ENCODE results near the gene HK2. TPM values are rescaled to one million over a fixed set of nuclear protein-coding genes. Genes with fewer than 3 reads are reported as not detected.
A peak's percentile ranks its signal among the peaks of the same experiment; 100 is the strongest.

The HK2 gene
- total RNA-seq, 2 donors from 2014 or later, result 21.5 to 31.5 TPM

DNA sequence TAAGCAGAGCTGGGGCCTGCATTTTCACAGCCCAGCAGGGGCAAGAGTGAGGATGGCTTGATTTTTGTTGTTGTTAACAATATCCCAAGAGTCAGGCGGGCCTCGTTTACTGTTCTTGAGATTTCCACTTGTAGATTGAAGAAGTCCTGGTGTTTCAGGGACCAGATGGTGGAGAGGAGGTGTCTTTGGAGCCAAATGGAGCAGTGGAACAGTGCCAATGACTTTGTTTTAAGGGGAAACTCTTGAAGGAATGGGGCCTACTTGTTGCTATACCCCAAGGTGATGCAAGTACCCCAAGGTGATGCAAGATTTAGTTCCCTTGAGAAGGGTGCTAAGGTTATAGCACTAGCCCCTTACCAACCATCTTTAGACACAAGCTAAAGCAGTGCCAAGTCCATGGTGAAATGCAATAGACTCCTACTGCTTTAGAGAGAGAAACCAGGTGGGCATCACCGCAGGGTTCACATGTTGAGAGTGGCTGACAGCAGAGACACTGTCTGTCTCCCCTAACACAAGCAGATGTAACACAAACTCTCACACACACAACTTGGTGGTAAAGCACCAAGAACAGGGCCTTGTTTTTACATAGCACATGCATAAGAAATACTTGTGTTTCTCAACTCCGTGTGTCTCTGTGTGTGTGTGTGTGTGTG, 44.0 kb downstream of the HK2 start:
- Histone ChIP-seq H3K4me3 (ENCODE audit: low read length) (no peak overlapping the region), H3K4me1 (ENCODE audit: control insufficient read depth, insufficient read depth, low read length) (no peaks in the 10 kb centered on the region), H3K27ac (ENCODE audit: low read depth, low read length) (no peak overlapping the region), H3K9ac (ENCODE audit: extremely low read depth, low read length, poor library complexity, severe bottlenecking) (no peak overlapping the region), H3K9me3 (ENCODE audit: control insufficient read depth, low read length) (no peaks in the 10 kb centered on the region), H3K27me3 (ENCODE audit: control insufficient read depth, insufficient read depth, low read length, poor library complexity, severe bottlenecking) (no peaks in the 10 kb centered on the region), H3K36me3 (ENCODE audit: control insufficient read depth, insufficient read depth, low read length) (peaks cover 63% of the 10 kb centered on the region)
- Mint-ChIP-seq H3K9me3 (no peaks in the 10 kb centered on the region), H3K36me3 (ENCODE audit: low read depth) (peaks cover 78% of the 10 kb centered on the region), H3K4me1 (no peaks in the 10 kb centered on the region), H3K27me3 (ENCODE audit: insufficient read depth) (no peaks in the 10 kb centered on the region), H3K27ac (no peak overlapping the region), H3K4me3 (no peak overlapping the region)
- WGBS, 2 experiments (ENCODE audit: insufficient coverage in 1 of 2, insufficient read length in 1 of 2), result 90 to 94% methylated on average over 3 to 4 of the region's 4 CpGs
- TF ChIP-seq CTCF (conservative IDR thresholded peaks at IDR 0.05), result no peak
- DNase-seq, result no peak

DNA sequence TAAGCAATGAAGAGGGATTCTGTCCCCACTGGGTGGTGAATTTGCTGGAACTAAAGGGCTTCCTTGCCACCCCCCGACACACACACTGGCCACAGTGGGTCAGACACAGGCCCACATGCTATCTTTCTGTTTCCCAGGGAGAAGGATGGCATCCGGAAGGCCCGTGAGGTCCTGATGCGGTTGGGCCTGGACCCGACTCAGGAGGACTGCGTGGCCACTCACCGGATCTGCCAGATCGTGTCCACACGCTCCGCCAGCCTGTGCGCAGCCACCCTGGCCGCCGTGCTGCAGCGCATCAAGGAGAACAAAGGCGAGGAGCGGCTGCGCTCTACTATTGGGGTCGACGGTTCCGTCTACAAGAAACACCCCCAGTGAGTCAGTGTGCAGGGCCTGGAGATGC, 44.6 kb downstream of the HK2 start:
- 96 to 97% methylated on average over 6 to 20 of the region's 20 CpGs for WGBS, 2 experiments (ENCODE audit: insufficient coverage in 1 of 2, insufficient read length in 1 of 2)
- Mint-ChIP-seq H3K27ac (peak overlapping the region; percentile 30), H3K9me3 (no peaks in the 10 kb centered on the region), H3K36me3 (ENCODE audit: low read depth) (peaks cover 73% of the 10 kb centered on the region), H3K27me3 (ENCODE audit: insufficient read depth) (no peaks in the 10 kb centered on the region), H3K4me3 (no peak overlapping the region), H3K4me1 (no peaks in the 10 kb centered on the region)
- no peak for DNase-seq
- H3K27me3 ChIP-seq (ENCODE audit: control insufficient read depth, insufficient read depth, low read length, poor library complexity, severe bottlenecking), result no peaks in the 10 kb centered on the region
- TF ChIP-seq CTCF (conservative IDR thresholded peaks at IDR 0.05), result no peak
- H3K9me3 ChIP-seq (ENCODE audit: control insufficient read depth, low read length), result no peaks in the 10 kb centered on the region
- H3K9ac ChIP-seq (ENCODE audit: extremely low read depth, low read length, poor library complexity, severe bottlenecking), result no peak overlapping the region
- no peak overlapping the region for H3K27ac ChIP-seq (ENCODE audit: low read depth, low read length)
- H3K4me1 ChIP-seq (ENCODE audit: control insufficient read depth, insufficient read depth, low read length), result no peaks in the 10 kb centered on the region
- no peak overlapping the region for H3K4me3 ChIP-seq (ENCODE audit: low read length)
- peaks cover 65% of the 10 kb centered on the region for H3K36me3 ChIP-seq (ENCODE audit: control insufficient read depth, insufficient read depth, low read length)

GRCh38 chr2:74880054-74880728, 46.3 kb downstream of the HK2 start:
- WGBS, 2 experiments (ENCODE audit: insufficient coverage in 1 of 2, insufficient read length in 1 of 2), result 93 to 94% methylated on average over 20 to 24 of the region's 24 CpGs
- no peak for TF ChIP-seq CTCF (conservative IDR thresholded peaks at IDR 0.05)
- H3K4me3 Mint-ChIP-seq, result no peak overlapping the region
- peaks cover 68% of the 10 kb centered on the region for H3K36me3 Mint-ChIP-seq (ENCODE audit: low read depth)
- Histone ChIP-seq H3K4me1 (ENCODE audit: control insufficient read depth, insufficient read depth, low read length) (no peaks in the 10 kb centered on the region), H3K9ac (ENCODE audit: extremely low read depth, low read length, poor library complexity, severe bottlenecking) (no peak overlapping the region), H3K27ac (ENCODE audit: low read depth, low read length) (no peak overlapping the region), H3K4me3 (ENCODE audit: low read length) (no peak overlapping the region), H3K27me3 (ENCODE audit: control insufficient read depth, insufficient read depth, low read length, poor library complexity, severe bottlenecking) (no peaks in the 10 kb centered on the region), H3K36me3 (ENCODE audit: control insufficient read depth, insufficient read depth, low read length) (peaks cover 79% of the 10 kb centered on the region), H3K9me3 (ENCODE audit: control insufficient read depth, low read length) (no peaks in the 10 kb centered on the region)
- no peaks in the 10 kb centered on the region for H3K9me3 Mint-ChIP-seq
- DNase-seq, result peak; percentile 17
- H3K27me3 Mint-ChIP-seq (ENCODE audit: insufficient read depth), result no peaks in the 10 kb centered on the region
- no peak overlapping the region for H3K27ac Mint-ChIP-seq
- no peaks in the 10 kb centered on the region for H3K4me1 Mint-ChIP-seq

All from endodermal cell (in vitro differentiated cells).